Liver (tissue), 9 donors: Measurements from ENCODE around the gene DOCK8. TPM values are rescaled to one million over a fixed set of nuclear protein-coding genes. Genes with fewer than 3 reads are reported as not detected.

Source experiments
- DNase-seq: peaks from one replicate; pipeline ENCODE4 v3.0.0-alpha.2; 2017; ENCODE audit warnings: low spot score
- H3K27ac ChIP-seq, 2 donors: one replicate each; pipeline ENCODE4 v1.7.0; 2013; ENCODE audit warnings: inconsistent platforms in 2 of 2, low read length in 2 of 2, control low read depth in 1 of 2, low read depth in 1 of 2, mild to moderate bottlenecking in 1 of 2
- H3K27me3 ChIP-seq, 4 donors: one replicate each; pipeline versions ENCODE4 v1.6.1 to v1.7.0; 2013; ENCODE audit warnings: low read length in 3 of 4, inconsistent platforms in 1 of 4, mild to moderate bottlenecking in 1 of 4, moderate library complexity in 1 of 4; ENCODE audit not compliant: control insufficient read depth in 4 of 4, insufficient read depth in 4 of 4
- H3K36me3 ChIP-seq, 4 donors: one replicate each; pipeline versions ENCODE4 v1.6.1 to v1.7.0; 2013; ENCODE audit warnings: low read length in 3 of 4, mild to moderate bottlenecking in 3 of 4, low read depth in 1 of 4, moderate library complexity in 1 of 4; ENCODE audit not compliant: control insufficient read depth in 4 of 4, insufficient read depth in 3 of 4
- H3K4me1 ChIP-seq, 4 donors: one replicate each; pipeline versions ENCODE4 v1.6.1 to v1.7.0; 2013; ENCODE audit warnings: low read length in 3 of 4, mild to moderate bottlenecking in 3 of 4, moderate library complexity in 1 of 4; ENCODE audit not compliant: control insufficient read depth in 4 of 4, insufficient read depth in 4 of 4
- H3K4me3 ChIP-seq, 3 donors: one replicate each; pipeline versions ENCODE4 v1.6.1 to v1.7.0; 2013; ENCODE audit warnings: low read length in 3 of 3, control low read depth in 1 of 3, low read depth in 1 of 3, mild to moderate bottlenecking in 1 of 3
- H3K9ac ChIP-seq, 2 donors: one replicate each; pipeline ENCODE4 v1.7.0; 2013; ENCODE audit warnings: low read length in 2 of 2, mild to moderate bottlenecking in 2 of 2, moderate library complexity in 2 of 2, control low read depth in 1 of 2, low read depth in 1 of 2
- H3K9me3 ChIP-seq, 4 donors: one replicate each; pipeline versions ENCODE4 v1.6.1 to v1.7.0; 2013; ENCODE audit warnings: low read length in 3 of 4; ENCODE audit not compliant: control insufficient read depth in 4 of 4
- EGR1 ChIP-seq, 2 donors: IDR thresholded peaks; 2 replicates each; pipeline ENCODE4 v1.6.1; 2016 to 2018; ENCODE audit warnings: antibody characterized with exemption in 2 of 2, low read depth in 2 of 2
- FOXA1 ChIP-seq: IDR thresholded peaks from 2 replicates; pipeline ENCODE4 v1.6.1; 2016; ENCODE audit warnings: antibody characterized with exemption
- FOXA2 ChIP-seq: IDR thresholded peaks from 2 replicates; pipeline ENCODE4 v1.6.1; 2016; ENCODE audit warnings: antibody characterized with exemption
- GABPA ChIP-seq, 2 donors: IDR thresholded peaks in 1 of 2; conservative IDR thresholded peaks in 1 of 2; 2 replicates each; pipeline ENCODE4 v1.6.1; 2016; ENCODE audit warnings: antibody characterized with exemption in 2 of 2, mild to moderate bottlenecking in 1 of 2, moderate library complexity in 1 of 2
- HNF4A ChIP-seq, 2 donors: conservative IDR thresholded peaks; 2 replicates each; pipeline ENCODE4 v1.6.1; 2016; ENCODE audit warnings: antibody characterized with exemption in 2 of 2, mild to moderate bottlenecking in 2 of 2
- HNF4G ChIP-seq: IDR thresholded peaks from 2 replicates; pipeline ENCODE4 v1.6.1; 2016; ENCODE audit warnings: antibody characterized with exemption
- JUND ChIP-seq, 2 donors: IDR thresholded peaks; 2 replicates each; pipeline ENCODE4 v1.6.1; 2016; ENCODE audit warnings: antibody characterized with exemption in 2 of 2
- NR2F2 ChIP-seq: IDR thresholded peaks from 2 replicates; pipeline ENCODE4 v1.6.1; 2016; ENCODE audit warnings: antibody characterized with exemption
- RAD21 ChIP-seq, 2 donors: IDR thresholded peaks; 2 replicates each; pipeline ENCODE4 v1.6.1; 2016; ENCODE audit warnings: antibody characterized with exemption in 2 of 2, mild to moderate bottlenecking in 2 of 2
- RXRA ChIP-seq, 2 donors: IDR thresholded peaks; 2 replicates each; pipeline ENCODE4 v1.6.1; 2017 to 2018; ENCODE audit warnings: antibody characterized with exemption in 2 of 2, mild to moderate bottlenecking in 1 of 2
- SP1 ChIP-seq: IDR thresholded peaks from 2 replicates; pipeline ENCODE4 v1.6.1; 2018; ENCODE audit warnings: antibody characterized with exemption, mild to moderate bottlenecking
- TAF1 ChIP-seq: conservative IDR thresholded peaks from 2 replicates; pipeline ENCODE4 v1.6.1; 2016; ENCODE audit warnings: antibody characterized with exemption, mild to moderate bottlenecking
- YY1 ChIP-seq: IDR thresholded peaks from 2 replicates; pipeline ENCODE4 v1.6.1; 2016; ENCODE audit warnings: antibody characterized with exemption, mild to moderate bottlenecking
- WGBS: extraction: QIAGEN DNeasy Blood & Tissue Kit; methylation state at CpG from one replicate; pipeline ENCODE4 v1.1.7; 2013; 5-methylcytosine and 5-hydroxymethylcytosine counted together
- polyA plus RNA-seq, 2 donors: library from polyadenylated mRNA; stranded (reverse) in 1 of 2; unstranded in 1 of 2; fragments of 200-250 nt in 1 of 2; fragments of >200 nt in 1 of 2; fragmentation: Nextera tagmentation in 1 of 2; extraction: Ambion mirVana in 1 of 2; gene quantifications; one replicate each; pipeline versions ENCODE4 v1.2.1 to v1.2.3, GENCODE V29; 2013 to 2015
- total RNA-seq, 2 donors: library from RNA; depleted of rRNA; stranded (reverse); fragments of >200 nt; gene quantifications; one replicate each; pipeline ENCODE4 v1.2.3, GENCODE V29; 2014
- TF ChIP-seq, protein P1 (sequence below): IDR thresholded peaks from 2 replicates; pipeline ENCODE4 v1.6.1; 2016; ENCODE audit warnings: antibody characterized with exemption
- TF ChIP-seq, protein P2 (sequence below): IDR thresholded peaks from 2 replicates; pipeline ENCODE4 v1.6.1; 2016; ENCODE audit warnings: antibody characterized with exemption
- TF ChIP-seq, protein P3 (sequence below): fragments of 150-350 bp; IDR thresholded peaks from 2 replicates; pipeline ENCODE4 v1.5.1; 2017; ENCODE audit warnings: improper control_type of control experiment, low read depth, low read length; ENCODE audit not compliant: missing input control
- TF ChIP-seq, protein P4 (sequence below): IDR thresholded peaks from 2 replicates; pipeline ENCODE4 v1.6.1; 2016; ENCODE audit warnings: antibody characterized with exemption, mild to moderate bottlenecking
- TF ChIP-seq, protein P5 (sequence below): IDR thresholded peaks from 2 replicates; pipeline ENCODE4 v1.6.1; 2016; ENCODE audit warnings: antibody characterized with exemption
- donor health status: healthy.
- donor health status: healthy.
- donor health status: healthy.
- donor health status: healthy.
- donor health status: healthy.

Gene DOCK8
- total and polyA plus RNA-seq, 4 donors, result 3.8 to 22.6 (median 7.4) TPM

DNA sequence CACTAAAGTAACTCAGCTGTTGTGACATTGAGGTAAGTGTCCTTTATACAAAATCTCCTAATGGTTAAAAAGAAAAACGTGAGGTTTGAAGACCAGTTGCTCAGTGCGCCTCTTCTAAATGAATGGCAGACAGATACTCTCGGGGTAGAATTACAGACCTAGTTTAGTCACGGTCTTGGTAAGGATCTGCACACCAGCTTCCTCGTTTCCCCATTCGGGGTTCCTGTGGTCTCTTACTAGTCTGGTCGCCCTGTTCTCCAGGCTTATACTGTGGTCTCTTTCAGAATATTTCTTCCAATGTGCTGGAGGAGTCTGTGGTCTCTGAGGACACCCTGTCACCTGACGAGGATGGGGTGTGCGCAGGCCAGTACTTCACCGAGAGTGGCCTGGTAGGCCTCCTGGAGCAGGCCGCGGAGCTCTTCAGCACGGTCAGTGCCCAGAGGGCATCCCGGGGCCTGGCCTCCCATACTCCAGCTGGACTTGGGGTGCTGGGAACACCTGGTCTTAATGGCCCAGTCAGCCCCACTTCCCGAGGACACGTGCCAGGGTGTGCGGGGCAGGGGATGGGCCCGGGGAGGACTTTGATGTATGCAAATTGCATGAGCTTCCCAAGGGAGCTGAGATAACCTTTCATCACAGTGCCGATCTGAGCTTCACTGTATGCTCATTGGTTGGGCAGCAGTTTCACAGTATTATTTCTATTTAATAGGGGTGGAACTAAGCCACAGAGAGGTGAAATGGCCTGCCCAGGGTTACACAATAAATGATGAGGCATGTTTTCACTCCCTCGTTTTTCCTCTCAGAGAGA lies 224.5 kb downstream of the DOCK8 start:
- no peak overlapping the region for H3K4me3 ChIP-seq
- no peak for DNase-seq
- H3K9ac ChIP-seq, result no peak overlapping the region
- TF ChIP-seq YY1 (no peak), GABPA (IDR thresholded peaks at IDR 0.05 in 1 of 2, conservative IDR thresholded peaks at IDR 0.05 in 1 of 2) (no peak), NR2F2 (no peak), RXRA (IDR thresholded peaks at IDR 0.05) (no peak), EGR1 (IDR thresholded peaks at IDR 0.05; ENCODE audit: low read depth in 2 of 2) (no peak), FOXA1 (no peak), RAD21 (IDR thresholded peaks at IDR 0.05) (no peak), HNF4A (conservative IDR thresholded peaks at IDR 0.05) (no peak), FOXA2 (no peak), HNF4G (no peak), TAF1 (no peak), SP1 (no peak), JUND (IDR thresholded peaks at IDR 0.05) (no peak)
- TF ChIP-seq, protein P1, sequence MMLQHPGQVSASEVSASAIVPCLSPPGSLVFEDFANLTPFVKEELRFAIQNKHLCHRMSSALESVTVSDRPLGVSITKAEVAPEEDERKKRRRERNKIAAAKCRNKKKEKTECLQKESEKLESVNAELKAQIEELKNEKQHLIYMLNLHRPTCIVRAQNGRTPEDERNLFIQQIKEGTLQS, result no peak
- TF ChIP-seq, protein P2, sequence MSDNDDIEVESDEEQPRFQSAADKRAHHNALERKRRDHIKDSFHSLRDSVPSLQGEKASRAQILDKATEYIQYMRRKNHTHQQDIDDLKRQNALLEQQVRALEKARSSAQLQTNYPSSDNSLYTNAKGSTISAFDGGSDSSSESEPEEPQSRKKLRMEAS, result no peak
- TF ChIP-seq, protein P3, sequence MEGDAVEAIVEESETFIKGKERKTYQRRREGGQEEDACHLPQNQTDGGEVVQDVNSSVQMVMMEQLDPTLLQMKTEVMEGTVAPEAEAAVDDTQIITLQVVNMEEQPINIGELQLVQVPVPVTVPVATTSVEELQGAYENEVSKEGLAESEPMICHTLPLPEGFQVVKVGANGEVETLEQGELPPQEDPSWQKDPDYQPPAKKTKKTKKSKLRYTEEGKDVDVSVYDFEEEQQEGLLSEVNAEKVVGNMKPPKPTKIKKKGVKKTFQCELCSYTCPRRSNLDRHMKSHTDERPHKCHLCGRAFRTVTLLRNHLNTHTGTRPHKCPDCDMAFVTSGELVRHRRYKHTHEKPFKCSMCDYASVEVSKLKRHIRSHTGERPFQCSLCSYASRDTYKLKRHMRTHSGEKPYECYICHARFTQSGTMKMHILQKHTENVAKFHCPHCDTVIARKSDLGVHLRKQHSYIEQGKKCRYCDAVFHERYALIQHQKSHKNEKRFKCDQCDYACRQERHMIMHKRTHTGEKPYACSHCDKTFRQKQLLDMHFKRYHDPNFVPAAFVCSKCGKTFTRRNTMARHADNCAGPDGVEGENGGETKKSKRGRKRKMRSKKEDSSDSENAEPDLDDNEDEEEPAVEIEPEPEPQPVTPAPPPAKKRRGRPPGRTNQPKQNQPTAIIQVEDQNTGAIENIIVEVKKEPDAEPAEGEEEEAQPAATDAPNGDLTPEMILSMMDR, result no peak
- TF ChIP-seq, protein P4, sequence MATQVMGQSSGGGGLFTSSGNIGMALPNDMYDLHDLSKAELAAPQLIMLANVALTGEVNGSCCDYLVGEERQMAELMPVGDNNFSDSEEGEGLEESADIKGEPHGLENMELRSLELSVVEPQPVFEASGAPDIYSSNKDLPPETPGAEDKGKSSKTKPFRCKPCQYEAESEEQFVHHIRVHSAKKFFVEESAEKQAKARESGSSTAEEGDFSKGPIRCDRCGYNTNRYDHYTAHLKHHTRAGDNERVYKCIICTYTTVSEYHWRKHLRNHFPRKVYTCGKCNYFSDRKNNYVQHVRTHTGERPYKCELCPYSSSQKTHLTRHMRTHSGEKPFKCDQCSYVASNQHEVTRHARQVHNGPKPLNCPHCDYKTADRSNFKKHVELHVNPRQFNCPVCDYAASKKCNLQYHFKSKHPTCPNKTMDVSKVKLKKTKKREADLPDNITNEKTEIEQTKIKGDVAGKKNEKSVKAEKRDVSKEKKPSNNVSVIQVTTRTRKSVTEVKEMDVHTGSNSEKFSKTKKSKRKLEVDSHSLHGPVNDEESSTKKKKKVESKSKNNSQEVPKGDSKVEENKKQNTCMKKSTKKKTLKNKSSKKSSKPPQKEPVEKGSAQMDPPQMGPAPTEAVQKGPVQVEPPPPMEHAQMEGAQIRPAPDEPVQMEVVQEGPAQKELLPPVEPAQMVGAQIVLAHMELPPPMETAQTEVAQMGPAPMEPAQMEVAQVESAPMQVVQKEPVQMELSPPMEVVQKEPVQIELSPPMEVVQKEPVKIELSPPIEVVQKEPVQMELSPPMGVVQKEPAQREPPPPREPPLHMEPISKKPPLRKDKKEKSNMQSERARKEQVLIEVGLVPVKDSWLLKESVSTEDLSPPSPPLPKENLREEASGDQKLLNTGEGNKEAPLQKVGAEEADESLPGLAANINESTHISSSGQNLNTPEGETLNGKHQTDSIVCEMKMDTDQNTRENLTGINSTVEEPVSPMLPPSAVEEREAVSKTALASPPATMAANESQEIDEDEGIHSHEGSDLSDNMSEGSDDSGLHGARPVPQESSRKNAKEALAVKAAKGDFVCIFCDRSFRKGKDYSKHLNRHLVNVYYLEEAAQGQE, result no peak
- TF ChIP-seq, protein P5, sequence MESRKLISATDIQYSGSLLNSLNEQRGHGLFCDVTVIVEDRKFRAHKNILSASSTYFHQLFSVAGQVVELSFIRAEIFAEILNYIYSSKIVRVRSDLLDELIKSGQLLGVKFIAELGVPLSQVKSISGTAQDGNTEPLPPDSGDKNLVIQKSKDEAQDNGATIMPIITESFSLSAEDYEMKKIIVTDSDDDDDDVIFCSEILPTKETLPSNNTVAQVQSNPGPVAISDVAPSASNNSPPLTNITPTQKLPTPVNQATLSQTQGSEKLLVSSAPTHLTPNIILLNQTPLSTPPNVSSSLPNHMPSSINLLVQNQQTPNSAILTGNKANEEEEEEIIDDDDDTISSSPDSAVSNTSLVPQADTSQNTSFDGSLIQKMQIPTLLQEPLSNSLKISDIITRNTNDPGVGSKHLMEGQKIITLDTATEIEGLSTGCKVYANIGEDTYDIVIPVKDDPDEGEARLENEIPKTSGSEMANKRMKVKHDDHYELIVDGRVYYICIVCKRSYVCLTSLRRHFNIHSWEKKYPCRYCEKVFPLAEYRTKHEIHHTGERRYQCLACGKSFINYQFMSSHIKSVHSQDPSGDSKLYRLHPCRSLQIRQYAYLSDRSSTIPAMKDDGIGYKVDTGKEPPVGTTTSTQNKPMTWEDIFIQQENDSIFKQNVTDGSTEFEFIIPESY, result no peak
- WGBS, result 75% methylated on average over 20 of the region's 20 CpGs
- H3K27ac ChIP-seq, result peak overlapping the region in 1 of 2 donors; percentile 33
- H3K27me3 ChIP-seq, result peaks cover 0 to 13% (median 0%) of the 10 kb centered on the region in 4 donors
- H3K9me3 ChIP-seq, result no peaks in the 10 kb centered on the region
- H3K4me1 ChIP-seq, result no peaks in the 10 kb centered on the region
- H3K36me3 ChIP-seq, result peaks cover 0 to 7% (median 1%) of the 10 kb centered on the region in 4 donors
